Stimulated activated naive CD8-positive, alpha-beta T cell treated with anti-CD3 and anti-CD28 coated beads, Interleukin-15, Interleukin-2, amounts not matched to agents 100 U/mL and 50 U/mL, for 24 hours (primary cell): Measurements from ENCODE around the gene ARHGAP15.

Source experiments
- ATAC-seq: fragments of 150-1000 bp; cut with Tn5 transposase; one replicate; pipeline ENCODE4 v1.10.0; 2021
- DNase-seq: peaks from one replicate; pipeline ENCODE4 v3.0.0; 2021

ARHGAP15 gene

GRCh38 chr2:143225931-143226330 lies 96.7 kb downstream of the ARHGAP15 start:
- no peak for ATAC-seq

GRCh38 chr2:143226714-143227541 lies 97.7 kb downstream of the ARHGAP15 start:
- ATAC-seq (no peak), DNase-seq (no peak)

More at GRCh38 chr2:143225931-143226330, 96.7 kb downstream of the ARHGAP15 start:
- DNase-seq, result no peak

GRCh38 chr2:143229411-143229810 lies 100.2 kb downstream of the ARHGAP15 start:
- ATAC-seq, result no peak
- DNase-seq, result no peak

- DNase-seq (no peak), ATAC-seq (no peak)
Observed at GRCh38 chr2:143229952-143230351, 100.7 kb downstream of the ARHGAP15 start.

GRCh38 chr2:143230506-143231253 lies 101.5 kb downstream of the ARHGAP15 start:
- ATAC-seq (no peak), DNase-seq (no peak)

GRCh38 chr2:143231254-143231645 lies 102.0 kb downstream of the ARHGAP15 start:
- DNase-seq (no peak), ATAC-seq (no peak)

- no peak for DNase-seq
- ATAC-seq, result no peak
Observed at GRCh38 chr2:143237146-143237777, 108.0 kb downstream of the ARHGAP15 start.

- no peak for ATAC-seq
- no peak for DNase-seq
Observed at GRCh38 chr2:143241403-143242088, 112.3 kb downstream of the ARHGAP15 start.

- no peak for DNase-seq
- ATAC-seq, result no peak
Observed at GRCh38 chr2:143246246-143246645, 117.0 kb downstream of the ARHGAP15 start.

GRCh38 chr2:143246815-143247744 lies 117.9 kb downstream of the ARHGAP15 start:
- DNase-seq, result no peak
- no peak for ATAC-seq

GRCh38 chr2:143248631-143249030 lies 119.4 kb downstream of the ARHGAP15 start:
- ATAC-seq, result no peak
- DNase-seq, result no peak

- no peak for ATAC-seq
- no peak for DNase-seq
Observed at GRCh38 chr2:143251681-143252080, 122.5 kb downstream of the ARHGAP15 start.

- peak; percentile 10 for ATAC-seq
Observed at GRCh38 chr2:143252138-143252907, 123.1 kb downstream of the ARHGAP15 start.

GRCh38 chr2:143254110-143254509 lies 124.9 kb downstream of the ARHGAP15 start:
- no peak for DNase-seq
- no peak for ATAC-seq

More at GRCh38 chr2:143252138-143252907, 123.1 kb downstream of the ARHGAP15 start:
- no peak for DNase-seq

GRCh38 chr2:143255086-143255485 lies 125.9 kb downstream of the ARHGAP15 start:
- ATAC-seq (no peak), DNase-seq (no peak)

GRCh38 chr2:143255899-143256298 lies 126.7 kb downstream of the ARHGAP15 start:
- ATAC-seq, result peak; percentile 50
- DNase-seq, result no peak

GRCh38 chr2:143258126-143258892 lies 129.1 kb downstream of the ARHGAP15 start:
- ATAC-seq, result no peak
- no peak for DNase-seq

GRCh38 chr2:143259368-143259958 lies 130.2 kb downstream of the ARHGAP15 start:
- ATAC-seq (peak; percentile 24), DNase-seq (peak; percentile 67)

- peak; percentile 78 for ATAC-seq
- DNase-seq, result peak; percentile 34
Observed at GRCh38 chr2:143261986-143262385, 132.8 kb downstream of the ARHGAP15 start.
